MCF 10A (cell line): Measurements from ENCODE around the gene KREMEN1. TPM values are rescaled to one million over a fixed set of nuclear protein-coding genes. Genes with fewer than 3 reads are reported as not detected.

ENCODE experiments used
- BruUV-seq: library from RNA; stranded (reverse); fragments of 400-500 nt; replicated peaks from 2 replicates; lab custom pipeline; 2021; lab: Mats Ljungman, UMichigan
- CTCF ChIA-PET: fragments of 300-600 bp; sonication (Branson Sonifier 250); formaldehyde crosslinking; extraction: SDS; loops from one replicate; lab custom pipeline; 2021; ENCODE audit warnings: antibody characterized with exemption, inconsistent platforms; lab: Yijun Ruan, JAX
- POLR2A ChIA-PET: fragments of 300-600, 350-650 bp; sonication (Branson Sonifier 250); formaldehyde crosslinking; extraction: SDS; loops from one replicate; lab custom pipeline; 2020; ENCODE audit warnings: antibody characterized with exemption, inconsistent platforms; lab: Yijun Ruan, JAX
- DNase-seq: peaks from one replicate; pipeline ENCODE4 v3.0.0-alpha.2; 2018; ENCODE audit not compliant: unreplicated experiment
- H3K27ac Mint-ChIP-seq: one replicate; pipeline ENCODE4 v1.8.0; 2022; ENCODE audit warnings: mild to moderate bottlenecking, low read depth, mixed read lengths; ENCODE audit not compliant: unreplicated experiment
- H3K27me3 Mint-ChIP-seq: one replicate; pipeline ENCODE4 v1.8.0; 2022; ENCODE audit warnings: mixed read lengths; ENCODE audit not compliant: insufficient read depth, unreplicated experiment
- H3K36me3 Mint-ChIP-seq: one replicate; pipeline ENCODE4 v1.8.0; 2022; ENCODE audit warnings: mild to moderate bottlenecking, moderate library complexity, mixed read lengths; ENCODE audit not compliant: insufficient read depth, unreplicated experiment
- H3K4me1 Mint-ChIP-seq: one replicate; pipeline ENCODE4 v1.8.0; 2022; ENCODE audit warnings: mixed read lengths; ENCODE audit not compliant: insufficient read depth, unreplicated experiment
- H3K4me3 Mint-ChIP-seq: one replicate; pipeline ENCODE4 v1.8.0; 2022; ENCODE audit warnings: mild to moderate bottlenecking, moderate library complexity, mixed read lengths; ENCODE audit not compliant: unreplicated experiment
- H3K9me3 Mint-ChIP-seq: one replicate; pipeline ENCODE4 v1.8.0; 2022; ENCODE audit warnings: mixed read lengths; ENCODE audit not compliant: unreplicated experiment
- intact Hi-C: fragments of 100-400 bp; cut with micrococcal nuclease; formaldehyde crosslinking; loops from 2 replicates; pipeline ENCODE4 v1.14.1; 2022
- total RNA-seq: library from RNA; stranded (reverse); gene quantifications from 2 replicates; pipeline ENCODE4 v1.2.3, GENCODE V29; 2022
- TF ChIP-seq, protein P1 (sequence below): fragments of 200-600 bp; IDR thresholded peaks from one replicate; pipeline ENCODE4 v1.8.0; 2022; ENCODE audit warnings: antibody characterized with exemption, mild to moderate bottlenecking; ENCODE audit not compliant: unreplicated experiment

KREMEN1 gene
- total RNA-seq, 1 experiment from 2014 or later: 3.6 TPM

DNA sequence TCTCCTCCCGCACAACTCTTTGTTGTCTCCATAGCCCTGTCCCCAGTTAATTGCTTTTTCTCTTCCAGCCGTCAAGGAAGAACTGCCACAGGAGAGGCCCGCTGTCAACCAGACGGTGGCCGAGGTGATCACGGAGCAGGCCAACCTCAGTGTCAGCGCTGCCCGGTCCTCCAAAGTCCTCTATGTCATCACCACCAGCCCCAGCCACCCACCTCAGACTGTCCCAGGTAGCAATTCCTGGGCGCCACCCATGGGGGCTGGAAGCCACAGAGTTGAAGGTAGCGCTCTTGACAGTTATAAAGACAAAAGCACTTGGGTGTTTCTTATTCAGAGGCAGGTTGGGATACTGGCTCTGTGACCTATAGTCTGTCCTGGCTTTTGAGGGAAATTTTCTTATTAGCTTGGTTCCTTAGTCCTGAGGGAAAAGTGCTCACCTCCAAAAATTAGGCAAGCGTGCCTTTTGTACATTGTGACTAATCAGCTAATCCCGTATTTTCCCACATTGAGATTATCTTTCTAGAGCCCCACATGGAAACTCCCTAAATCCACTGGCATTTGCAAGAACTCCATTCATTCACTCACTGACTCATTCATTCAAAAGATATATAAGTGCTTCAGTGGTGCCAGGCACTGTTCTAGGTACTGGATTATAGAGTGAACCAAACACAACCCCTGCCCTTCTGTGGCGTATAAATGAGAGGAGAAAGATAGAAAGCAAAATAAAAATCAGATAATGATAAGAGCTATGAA, 65.9 kb downstream of the KREMEN1 start:
- no peak overlapping the region for H3K27ac Mint-ChIP-seq
- H3K27me3 Mint-ChIP-seq: no peaks in the 10 kb centered on the region
- no TSS peak for BruUV-seq
- intact Hi-C loops: no loop called here
- H3K4me3 Mint-ChIP-seq: no peak overlapping the region
- TF ChIP-seq, protein P1, sequence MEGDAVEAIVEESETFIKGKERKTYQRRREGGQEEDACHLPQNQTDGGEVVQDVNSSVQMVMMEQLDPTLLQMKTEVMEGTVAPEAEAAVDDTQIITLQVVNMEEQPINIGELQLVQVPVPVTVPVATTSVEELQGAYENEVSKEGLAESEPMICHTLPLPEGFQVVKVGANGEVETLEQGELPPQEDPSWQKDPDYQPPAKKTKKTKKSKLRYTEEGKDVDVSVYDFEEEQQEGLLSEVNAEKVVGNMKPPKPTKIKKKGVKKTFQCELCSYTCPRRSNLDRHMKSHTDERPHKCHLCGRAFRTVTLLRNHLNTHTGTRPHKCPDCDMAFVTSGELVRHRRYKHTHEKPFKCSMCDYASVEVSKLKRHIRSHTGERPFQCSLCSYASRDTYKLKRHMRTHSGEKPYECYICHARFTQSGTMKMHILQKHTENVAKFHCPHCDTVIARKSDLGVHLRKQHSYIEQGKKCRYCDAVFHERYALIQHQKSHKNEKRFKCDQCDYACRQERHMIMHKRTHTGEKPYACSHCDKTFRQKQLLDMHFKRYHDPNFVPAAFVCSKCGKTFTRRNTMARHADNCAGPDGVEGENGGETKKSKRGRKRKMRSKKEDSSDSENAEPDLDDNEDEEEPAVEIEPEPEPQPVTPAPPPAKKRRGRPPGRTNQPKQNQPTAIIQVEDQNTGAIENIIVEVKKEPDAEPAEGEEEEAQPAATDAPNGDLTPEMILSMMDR: no peak
- H3K36me3 Mint-ChIP-seq: peaks cover 12% of the 10 kb centered on the region
- CTCF ChIA-PET: interaction anchor here (0.7 to 1.6 kb wide), 2 partner anchors 15 to 505 kb away, joined by 3 to 11 read pairs; no protein-coding TSS in a partner anchor
- no peaks in the 10 kb centered on the region for H3K4me1 Mint-ChIP-seq
- DNase-seq: no peak
- POLR2A ChIA-PET: no interaction called here
- H3K9me3 Mint-ChIP-seq: peaks cover 4% of the 10 kb centered on the region

DNA sequence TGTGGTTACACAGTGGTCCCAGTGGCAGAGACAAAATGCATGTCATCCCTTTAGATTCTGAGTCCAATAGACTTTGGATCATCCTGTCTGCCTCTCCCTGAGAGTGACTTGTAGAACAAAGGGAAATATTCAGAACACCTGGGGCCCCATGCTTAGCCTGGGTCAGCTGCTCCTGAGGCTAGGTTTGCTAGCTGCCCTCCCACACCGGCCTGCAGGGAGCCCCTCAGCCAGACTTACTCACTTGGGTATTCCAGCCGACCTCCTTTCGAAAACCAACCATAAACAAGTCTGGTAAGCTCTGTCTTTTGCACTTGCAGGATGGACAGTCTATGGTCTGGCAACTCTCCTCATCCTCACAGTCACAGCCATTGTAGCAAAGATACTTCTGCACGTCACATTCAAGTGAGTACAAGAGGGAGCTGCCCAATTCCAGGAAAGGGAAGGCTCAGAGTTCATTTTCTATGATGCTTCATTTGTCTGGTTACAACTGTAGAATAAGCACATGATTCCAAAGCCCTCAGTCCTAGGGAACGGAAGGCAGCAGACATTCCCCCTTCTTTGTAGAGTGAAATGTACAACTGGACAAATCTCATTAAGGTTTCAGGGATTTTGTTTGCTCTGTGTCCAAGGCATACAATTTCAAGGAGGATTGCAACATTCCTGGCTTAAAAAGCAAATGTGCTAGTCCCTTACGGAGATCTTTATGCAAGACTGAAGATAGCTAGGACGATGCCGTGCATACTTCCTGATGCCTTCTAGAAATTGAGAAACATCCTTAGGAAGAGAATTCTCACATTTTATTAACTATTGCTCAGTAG, 67.3 kb downstream of the KREMEN1 start:
- Mint-ChIP-seq H3K4me1 (no peaks in the 10 kb centered on the region), H3K27me3 (no peaks in the 10 kb centered on the region), H3K4me3 (no peak overlapping the region), H3K9me3 (no peaks in the 10 kb centered on the region), H3K27ac (no peak overlapping the region), H3K36me3 (peaks cover 12% of the 10 kb centered on the region)
- ChIA-PET CTCF (interaction anchor here (0.6 to 1.5 kb wide), 4 partner anchors 9 to 64 kb away, joined by 3 to 7 read pairs (median 5); no protein-coding TSS in a partner anchor), POLR2A (interaction anchor here (0.6 kb wide), 1 partner anchor 19 kb away, joined by 4 read pairs; no protein-coding TSS in a partner anchor)
- TF ChIP-seq, protein P1: no peak
- BruUV-seq: no TSS peak
- peak; percentile 15 for DNase-seq
- intact Hi-C loops: no loop called here

DNA sequence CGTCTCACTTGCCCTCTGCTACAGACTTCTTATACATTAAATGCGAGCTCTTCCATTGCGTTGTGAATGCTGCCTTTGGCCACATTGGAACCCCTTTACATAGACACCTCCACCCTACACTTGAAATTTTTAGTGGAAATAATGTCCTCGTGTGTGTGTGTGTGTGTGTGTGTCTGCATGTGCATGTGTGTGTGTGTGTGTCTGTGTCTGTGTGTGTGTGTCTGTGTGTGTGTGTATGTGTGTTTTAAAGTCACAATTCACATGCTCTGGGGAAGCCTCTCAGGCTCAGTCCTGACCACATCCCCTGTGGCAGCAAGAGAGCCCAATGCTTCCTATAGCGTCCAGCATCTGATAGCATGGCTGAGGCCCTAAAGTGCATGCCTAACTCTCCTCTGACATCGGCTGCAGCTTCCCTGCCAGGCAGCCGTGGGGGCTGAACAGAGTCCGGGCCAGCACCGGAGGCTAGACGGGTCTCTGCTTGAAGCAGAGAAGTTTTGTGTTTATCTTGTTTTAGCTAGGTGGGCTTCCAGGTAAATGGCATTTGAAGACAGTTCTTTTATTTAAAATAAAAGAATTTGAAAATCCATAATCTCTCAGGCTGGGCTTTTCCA, 68.3 kb downstream of the KREMEN1 start:
- TF ChIP-seq, protein P1: no peak
- ChIA-PET CTCF (interaction anchor here (0.6 to 5.1 kb wide), 4 partner anchors 8 to 29 kb away, joined by 3 to 21 read pairs (median 5); no protein-coding TSS in a partner anchor), POLR2A (no interaction called here)
- H3K4me3 Mint-ChIP-seq: no peak overlapping the region
- peaks cover 12% of the 10 kb centered on the region for H3K36me3 Mint-ChIP-seq
- BruUV-seq: no TSS peak
- no peaks in the 10 kb centered on the region for H3K27me3 Mint-ChIP-seq
- no peak for DNase-seq
- H3K9me3 Mint-ChIP-seq: no peaks in the 10 kb centered on the region
- no peak overlapping the region for H3K27ac Mint-ChIP-seq
- no peaks in the 10 kb centered on the region for H3K4me1 Mint-ChIP-seq
- intact Hi-C loops: no loop called here

- ChIA-PET POLR2A (no interaction called here), CTCF (interaction anchor here (1.4 to 5.1 kb wide), 2 partner anchors 12 to 103 kb away, joined by 4 to 21 read pairs; no protein-coding TSS in a partner anchor)
- H3K27me3 Mint-ChIP-seq: no peaks in the 10 kb centered on the region
- peaks cover 12% of the 10 kb centered on the region for H3K36me3 Mint-ChIP-seq
- no peak for DNase-seq
- H3K4me1 Mint-ChIP-seq: no peaks in the 10 kb centered on the region
- H3K9me3 Mint-ChIP-seq: no peaks in the 10 kb centered on the region
- no peak overlapping the region for H3K27ac Mint-ChIP-seq
- BruUV-seq: no TSS peak
- TF ChIP-seq, protein P1: no peak
- intact Hi-C loops: no loop called here
- no peak overlapping the region for H3K4me3 Mint-ChIP-seq
Measured at GRCh38 chr22:29142116-29142515, 69.3 kb downstream of the KREMEN1 start.
